Activated CD8-positive, alpha-beta T cell treated with anti-CD3 and anti-CD28 coated beads for 36 hours (primary cell): ENCODE measurements around the gene HOXA5. TPM values are rescaled to one million over a fixed set of nuclear protein-coding genes. Genes with fewer than 3 reads are reported as not detected.
A peak's percentile ranks its signal among the peaks of the same experiment; 100 is the strongest.

Source experiments
- ATAC-seq: fragments of 200-7000 bp; cut with Tn5 transposase; one replicate; pipeline ENCODE4 v1.10.0; 2021; ENCODE audit warnings: mild to moderate bottlenecking, moderate library complexity
- CTCF ChIA-PET: fragments of 350-600 bp; sonication (Branson Sonifier 250); formaldehyde crosslinking; loops from one replicate; lab custom pipeline; 2021; ENCODE audit warnings: antibody characterized with exemption; lab: Charles Lee
- POLR2A ChIA-PET: fragments of 350-600 bp; sonication (Branson Sonifier 250); formaldehyde crosslinking; loops from one replicate; lab custom pipeline; 2021; ENCODE audit warnings: antibody characterized with exemption; lab: Charles Lee
- DNase-seq: peaks from one replicate; pipeline ENCODE4 v3.0.0-alpha.2; 2020
- H3K27ac Mint-ChIP-seq: one replicate; pipeline ENCODE4 v1.8.0; 2021; ENCODE audit warnings: mild to moderate bottlenecking, mixed read lengths
- H3K27me3 Mint-ChIP-seq: one replicate; pipeline ENCODE4 v1.8.0; 2021; ENCODE audit warnings: mixed read lengths
- H3K36me3 Mint-ChIP-seq: one replicate; pipeline ENCODE4 v1.8.0; 2021; ENCODE audit warnings: low read depth, mixed read lengths
- H3K4me1 Mint-ChIP-seq: one replicate; pipeline ENCODE4 v1.8.0; 2021; ENCODE audit warnings: low read depth, mixed read lengths
- H3K4me3 Mint-ChIP-seq: one replicate; pipeline ENCODE4 v1.8.0; 2021; ENCODE audit warnings: mild to moderate bottlenecking, moderate library complexity, mixed read lengths
- H3K9me3 Mint-ChIP-seq: one replicate; pipeline ENCODE4 v1.8.0; 2021; ENCODE audit warnings: mixed read lengths
- CTCF ChIP-seq: fragments of 200-600 bp; IDR thresholded peaks from one replicate; pipeline ENCODE4 v1.8.0; 2022; ENCODE audit warnings: antibody characterized with exemption, mild to moderate bottlenecking
- intact Hi-C: fragments of 100-400 bp; cut with micrococcal nuclease; formaldehyde crosslinking; loops from one replicate; pipeline ENCODE4 v1.10.0; 2022
- total RNA-seq, 2 experiments: library from RNA; stranded (reverse); gene quantifications; one replicate each; pipeline ENCODE4 v1.2.3, GENCODE V29; 2021

Gene HOXA5
- total RNA-seq, 2 experiments from 2014 or later: not detected

GRCh38 chr7:27169658-27170425 lies 26.4 kb upstream of the HOXA5 start:
- POLR2A ChIA-PET: no interaction called here
- Mint-ChIP-seq H3K36me3 (no peaks in the 10 kb centered on the region), H3K27ac (no peak overlapping the region)

GRCh38 chr7:27168265-27168947 lies 24.9 kb upstream of the HOXA5 start:
- Mint-ChIP-seq H3K27ac (no peak overlapping the region), H3K9me3 (no peaks in the 10 kb centered on the region), H3K27me3 (peaks cover 79% of the 10 kb centered on the region), H3K4me3 (no peak overlapping the region), H3K4me1 (peaks cover 38% of the 10 kb centered on the region), H3K36me3 (no peaks in the 10 kb centered on the region)
- TF ChIP-seq CTCF: no peak
- DNase-seq (peak; percentile 62), ATAC-seq (no peak)
- intact Hi-C loops: loop anchor here (5.0 kb wide), 1 partner anchor 34 kb away; the partner anchor contains the start of gene HOXA13
- ChIA-PET CTCF (interaction anchor here (1.1 to 2.2 kb wide), 7 partner anchors 11 to 42 kb away, joined by 3 to 13 read pairs (median 5); no protein-coding TSS in a partner anchor), POLR2A (no interaction called here)

More at GRCh38 chr7:27169658-27170425, 26.4 kb upstream of the HOXA5 start:
- no peak overlapping the region for H3K4me3 Mint-ChIP-seq
- peaks cover 37% of the 10 kb centered on the region for H3K4me1 Mint-ChIP-seq
- DNase-seq (no peak), ATAC-seq (no peak)
- TF ChIP-seq CTCF: no peak
- intact Hi-C loops: loop anchor here (5.0 kb wide), 2 partner anchors 32 to 72 kb away; partner anchors contain the start of genes EVX1 and HOXA13
- CTCF ChIA-PET: interaction anchor here (1.1 to 10.4 kb wide), 7 partner anchors 7 to 800 kb away, joined by 3 to 61 read pairs (median 5); no protein-coding TSS in a partner anchor
- no peaks in the 10 kb centered on the region for H3K9me3 Mint-ChIP-seq
- H3K27me3 Mint-ChIP-seq: peaks cover 72% of the 10 kb centered on the region

- H3K36me3 Mint-ChIP-seq: no peaks in the 10 kb centered on the region
- no peak for DNase-seq
- H3K4me1 Mint-ChIP-seq: peaks cover 38% of the 10 kb centered on the region
- TF ChIP-seq CTCF: no peak
- CTCF ChIA-PET: interaction anchor here (1.1 to 1.7 kb wide), 5 partner anchors 12 to 28 kb away, joined by 3 to 7 read pairs (median 5); no protein-coding TSS in a partner anchor
- H3K27me3 Mint-ChIP-seq: peaks cover 83% of the 10 kb centered on the region
- no peak overlapping the region for H3K27ac Mint-ChIP-seq
- intact Hi-C loops: loop anchor here (5.0 kb wide), 1 partner anchor 34 kb away; the partner anchor contains the start of gene HOXA13
- H3K4me3 Mint-ChIP-seq: no peak overlapping the region
- no peak for ATAC-seq
- H3K9me3 Mint-ChIP-seq: no peaks in the 10 kb centered on the region
- POLR2A ChIA-PET: no interaction called here
These were observed 24.4 kb upstream of the HOXA5 start for GRCh38 chr7:27167916-27168264.

- DNase-seq: no peak
- Mint-ChIP-seq H3K36me3 (no peaks in the 10 kb centered on the region), H3K27me3 (peaks cover 86% of the 10 kb centered on the region), H3K4me3 (no peak overlapping the region), H3K4me1 (peaks cover 31% of the 10 kb centered on the region), H3K9me3 (no peaks in the 10 kb centered on the region), H3K27ac (no peak overlapping the region)
- ATAC-seq: no peak
- TF ChIP-seq CTCF: no peak
- CTCF ChIA-PET: interaction anchor here (0.9 to 1.9 kb wide), 11 partner anchors 9 to 485 kb away, joined by 3 to 6 read pairs (median 4); partner anchors contain the start of gene EVX1
- POLR2A ChIA-PET: interaction anchor here (0.7 to 1.2 kb wide), 2 partner anchors 12 to 14 kb away, joined by 3 to 4 read pairs; partner anchors contain the start of gene HOXA3
- intact Hi-C loops: loop anchor here (5.0 kb wide), 1 partner anchor 35 kb away; the partner anchor contains the start of gene HOXA13
These were observed 23.3 kb upstream of the HOXA5 start for GRCh38 chr7:27166531-27167505.
